SK-N-SH treated with all-trans-retinoic acid at 6 μM for 48 hours (cell line): Measurements from ENCODE around the gene FBLN5.

Experiments used
- ATAC-seq: fragments of 200-7000 bp; cut with Tn5 transposase; 3 replicates; pipeline ENCODE4 v1.9.1; 2020; ENCODE audit warnings: mild to moderate bottlenecking, moderate library complexity
- ARNTL ChIP-seq: fragments of 450-650 bp; formaldehyde crosslinking; IDR thresholded peaks from 2 replicates; pipeline ENCODE4 v1.5.0; 2020; ENCODE audit warnings: low read depth, mild to moderate bottlenecking, moderate library complexity, borderline replicate concordance
- BACH2 ChIP-seq: fragments of 250-450 bp; sonication (Bioruptor Pico); IDR thresholded peaks from 2 replicates; pipeline ENCODE4 v1.9.0; 2021; ENCODE audit warnings: mild to moderate bottlenecking, borderline replicate concordance
- CSDC2 ChIP-seq: fragments of 250-450 bp; sonication (Bioruptor Pico); IDR thresholded peaks from 2 replicates; pipeline ENCODE4 v1.5.0; 2020; ENCODE audit warnings: mild to moderate bottlenecking, moderate library complexity
- ESRRG ChIP-seq: fragments of 250-450 bp; sonication (Bioruptor Pico); IDR thresholded peaks from 2 replicates; pipeline ENCODE4 v1.6.1; 2021; ENCODE audit warnings: mild to moderate bottlenecking
- GLIS3 ChIP-seq: fragments of 250-450 bp; sonication (Bioruptor Pico); IDR thresholded peaks from 2 replicates; pipeline ENCODE4 v1.5.0; 2020; ENCODE audit warnings: mild to moderate bottlenecking, moderate library complexity
- ISL1 ChIP-seq: fragments of 250-450 bp; sonication (Bioruptor Pico); IDR thresholded peaks from 2 replicates; pipeline ENCODE4 v2.1.2; 2022; ENCODE audit warnings: mild to moderate bottlenecking, moderate library complexity
- OSR1 ChIP-seq: fragments of 250-450 bp; sonication (Bioruptor Pico); IDR thresholded peaks from 2 replicates; pipeline ENCODE4 v1.8.0; 2022; ENCODE audit warnings: moderate library complexity, mild to moderate bottlenecking, inconsistent platforms
- RARB ChIP-seq: fragments of 250-450 bp; sonication (Bioruptor Pico); IDR thresholded peaks from 2 replicates; pipeline ENCODE4 v1.8.0; 2021; ENCODE audit warnings: mild to moderate bottlenecking, moderate library complexity
- SNAI2 ChIP-seq: fragments of 250-450 bp; sonication (Bioruptor Pico); IDR thresholded peaks from 2 replicates; pipeline ENCODE4 v1.5.0; 2020; ENCODE audit warnings: mild to moderate bottlenecking, moderate library complexity
- TCF4 ChIP-seq: fragments of 250-450 bp; sonication (Bioruptor Pico); IDR thresholded peaks from 2 replicates; pipeline ENCODE4 v1.8.0; 2021; ENCODE audit warnings: mild to moderate bottlenecking, moderate library complexity, borderline replicate concordance
- TOX ChIP-seq: fragments of 250-450 bp; sonication (Bioruptor Pico); IDR thresholded peaks from 2 replicates; pipeline ENCODE4 v1.8.0; 2021; ENCODE audit warnings: mild to moderate bottlenecking, moderate library complexity, borderline replicate concordance
- ZFP3 ChIP-seq: fragments of 250-450 bp; sonication (Bioruptor Pico); IDR thresholded peaks from 2 replicates; pipeline ENCODE4 v1.5.0; 2020; ENCODE audit warnings: mild to moderate bottlenecking, moderate library complexity
- ZFP30 ChIP-seq: fragments of 450-650 bp; formaldehyde crosslinking; IDR thresholded peaks from 2 replicates; pipeline ENCODE4 v1.5.0; 2022; ENCODE audit warnings: mild to moderate bottlenecking, moderate library complexity
- ZNF70 ChIP-seq: fragments of 450-650 bp; formaldehyde crosslinking; IDR thresholded peaks from 2 replicates; pipeline ENCODE4 v1.5.0; 2020; ENCODE audit warnings: mild to moderate bottlenecking, moderate library complexity
- ZNF8 ChIP-seq: fragments of 450-650 bp; formaldehyde crosslinking; IDR thresholded peaks from 2 replicates; pipeline ENCODE4 v1.5.0; 2020; ENCODE audit warnings: mild to moderate bottlenecking, moderate library complexity
- TF ChIP-seq, protein P1 (sequence below): fragments of 250-450 bp; sonication (Bioruptor Pico); IDR thresholded peaks from 2 replicates; pipeline ENCODE4 v1.5.0; 2020; ENCODE audit warnings: mild to moderate bottlenecking, moderate library complexity
- TF ChIP-seq, protein P2 (sequence below): fragments of 250-450 bp; sonication (Bioruptor Pico); IDR thresholded peaks from 2 replicates; pipeline ENCODE4 v1.8.0; 2020; ENCODE audit warnings: mild to moderate bottlenecking, moderate library complexity, borderline replicate concordance
- TF ChIP-seq, protein P3 (sequence below): fragments of 250-450 bp; sonication (Bioruptor Pico); IDR thresholded peaks from 2 replicates; pipeline ENCODE4 v1.5.1; 2020; ENCODE audit warnings: low read depth, mild to moderate bottlenecking, moderate library complexity
- TF ChIP-seq, protein P4 (sequence below): fragments of 250-450 bp; sonication (Bioruptor Pico); IDR thresholded peaks from 2 replicates; pipeline ENCODE4 v1.5.1; 2021; ENCODE audit warnings: mild to moderate bottlenecking, moderate library complexity
- TF ChIP-seq, protein P5 (sequence below): fragments of 250-450 bp; sonication (Bioruptor Pico); IDR thresholded peaks from 2 replicates; pipeline ENCODE4 v1.8.0; 2021; ENCODE audit warnings: low read depth, mild to moderate bottlenecking, moderate library complexity, borderline replicate concordance

FBLN5 gene

DNA sequence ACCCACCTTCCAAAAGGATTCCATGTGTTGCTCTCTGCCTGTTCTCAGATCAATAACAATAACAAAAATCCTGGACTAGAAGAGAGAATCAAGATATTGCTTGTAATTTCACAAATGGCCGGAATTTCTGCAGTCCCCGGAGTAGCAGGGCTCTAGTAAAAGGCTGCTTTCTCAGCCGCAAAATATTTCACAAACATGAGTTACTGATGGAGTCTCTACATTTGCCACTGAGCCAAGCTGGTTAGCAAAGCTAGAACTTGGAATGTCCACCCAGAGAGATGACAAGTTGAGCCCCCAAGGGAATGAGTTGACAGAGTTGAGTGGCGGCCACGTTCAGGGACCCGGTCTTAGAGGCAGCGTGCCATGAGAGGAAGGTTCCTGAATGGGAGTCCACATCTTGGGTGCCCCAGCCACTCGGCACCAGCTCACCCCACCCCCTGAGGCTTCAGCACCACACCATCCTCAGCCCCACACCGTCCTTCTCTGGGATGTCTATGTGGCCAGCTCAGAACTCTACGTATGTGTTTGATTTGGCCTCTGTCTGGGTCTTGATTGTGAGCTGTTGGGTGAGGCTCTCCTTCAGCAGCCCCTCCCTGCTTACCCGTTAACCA lies 15.9 kb downstream of the FBLN5 start:
- ATAC-seq = no peak
- TF ChIP-seq ZFP3 (CRISPR knock-in tag) (no peak), ESRRG (no peak), ZFP30 (CRISPR knock-in tag) (no peak), GLIS3 (no peak), BACH2 (no peak), ZNF8 (CRISPR knock-in tag) (no peak), OSR1 (CRISPR knock-in tag) (no peak), RARB (CRISPR knock-in tag) (no peak), TCF4 (CRISPR knock-in tag) (no peak), ISL1 (CRISPR knock-in tag) (no peak), ZNF70 (CRISPR knock-in tag) (no peak), CSDC2 (no peak)
- TF ChIP-seq, protein P1, sequence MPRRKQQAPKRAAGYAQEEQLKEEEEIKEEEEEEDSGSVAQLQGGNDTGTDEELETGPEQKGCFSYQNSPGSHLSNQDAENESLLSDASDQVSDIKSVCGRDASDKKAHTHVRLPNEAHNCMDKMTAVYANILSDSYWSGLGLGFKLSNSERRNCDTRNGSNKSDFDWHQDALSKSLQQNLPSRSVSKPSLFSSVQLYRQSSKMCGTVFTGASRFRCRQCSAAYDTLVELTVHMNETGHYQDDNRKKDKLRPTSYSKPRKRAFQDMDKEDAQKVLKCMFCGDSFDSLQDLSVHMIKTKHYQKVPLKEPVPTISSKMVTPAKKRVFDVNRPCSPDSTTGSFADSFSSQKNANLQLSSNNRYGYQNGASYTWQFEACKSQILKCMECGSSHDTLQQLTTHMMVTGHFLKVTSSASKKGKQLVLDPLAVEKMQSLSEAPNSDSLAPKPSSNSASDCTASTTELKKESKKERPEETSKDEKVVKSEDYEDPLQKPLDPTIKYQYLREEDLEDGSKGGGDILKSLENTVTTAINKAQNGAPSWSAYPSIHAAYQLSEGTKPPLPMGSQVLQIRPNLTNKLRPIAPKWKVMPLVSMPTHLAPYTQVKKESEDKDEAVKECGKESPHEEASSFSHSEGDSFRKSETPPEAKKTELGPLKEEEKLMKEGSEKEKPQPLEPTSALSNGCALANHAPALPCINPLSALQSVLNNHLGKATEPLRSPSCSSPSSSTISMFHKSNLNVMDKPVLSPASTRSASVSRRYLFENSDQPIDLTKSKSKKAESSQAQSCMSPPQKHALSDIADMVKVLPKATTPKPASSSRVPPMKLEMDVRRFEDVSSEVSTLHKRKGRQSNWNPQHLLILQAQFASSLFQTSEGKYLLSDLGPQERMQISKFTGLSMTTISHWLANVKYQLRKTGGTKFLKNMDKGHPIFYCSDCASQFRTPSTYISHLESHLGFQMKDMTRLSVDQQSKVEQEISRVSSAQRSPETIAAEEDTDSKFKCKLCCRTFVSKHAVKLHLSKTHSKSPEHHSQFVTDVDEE (CRISPR knock-in tag) = no peak
- TF ChIP-seq, protein P2, sequence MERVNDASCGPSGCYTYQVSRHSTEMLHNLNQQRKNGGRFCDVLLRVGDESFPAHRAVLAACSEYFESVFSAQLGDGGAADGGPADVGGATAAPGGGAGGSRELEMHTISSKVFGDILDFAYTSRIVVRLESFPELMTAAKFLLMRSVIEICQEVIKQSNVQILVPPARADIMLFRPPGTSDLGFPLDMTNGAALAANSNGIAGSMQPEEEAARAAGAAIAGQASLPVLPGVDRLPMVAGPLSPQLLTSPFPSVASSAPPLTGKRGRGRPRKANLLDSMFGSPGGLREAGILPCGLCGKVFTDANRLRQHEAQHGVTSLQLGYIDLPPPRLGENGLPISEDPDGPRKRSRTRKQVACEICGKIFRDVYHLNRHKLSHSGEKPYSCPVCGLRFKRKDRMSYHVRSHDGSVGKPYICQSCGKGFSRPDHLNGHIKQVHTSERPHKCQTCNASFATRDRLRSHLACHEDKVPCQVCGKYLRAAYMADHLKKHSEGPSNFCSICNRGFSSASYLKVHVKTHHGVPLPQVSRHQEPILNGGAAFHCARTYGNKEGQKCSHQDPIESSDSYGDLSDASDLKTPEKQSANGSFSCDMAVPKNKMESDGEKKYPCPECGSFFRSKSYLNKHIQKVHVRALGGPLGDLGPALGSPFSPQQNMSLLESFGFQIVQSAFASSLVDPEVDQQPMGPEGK (CRISPR knock-in tag) = no peak
- TF ChIP-seq, protein P3, sequence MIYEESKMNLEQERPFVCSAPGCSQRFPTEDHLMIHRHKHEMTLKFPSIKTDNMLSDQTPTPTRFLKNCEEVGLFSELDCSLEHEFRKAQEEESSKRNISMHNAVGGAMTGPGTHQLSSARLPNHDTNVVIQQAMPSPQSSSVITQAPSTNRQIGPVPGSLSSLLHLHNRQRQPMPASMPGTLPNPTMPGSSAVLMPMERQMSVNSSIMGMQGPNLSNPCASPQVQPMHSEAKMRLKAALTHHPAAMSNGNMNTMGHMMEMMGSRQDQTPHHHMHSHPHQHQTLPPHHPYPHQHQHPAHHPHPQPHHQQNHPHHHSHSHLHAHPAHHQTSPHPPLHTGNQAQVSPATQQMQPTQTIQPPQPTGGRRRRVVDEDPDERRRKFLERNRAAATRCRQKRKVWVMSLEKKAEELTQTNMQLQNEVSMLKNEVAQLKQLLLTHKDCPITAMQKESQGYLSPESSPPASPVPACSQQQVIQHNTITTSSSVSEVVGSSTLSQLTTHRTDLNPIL = no peak
- TF ChIP-seq, protein P4, sequence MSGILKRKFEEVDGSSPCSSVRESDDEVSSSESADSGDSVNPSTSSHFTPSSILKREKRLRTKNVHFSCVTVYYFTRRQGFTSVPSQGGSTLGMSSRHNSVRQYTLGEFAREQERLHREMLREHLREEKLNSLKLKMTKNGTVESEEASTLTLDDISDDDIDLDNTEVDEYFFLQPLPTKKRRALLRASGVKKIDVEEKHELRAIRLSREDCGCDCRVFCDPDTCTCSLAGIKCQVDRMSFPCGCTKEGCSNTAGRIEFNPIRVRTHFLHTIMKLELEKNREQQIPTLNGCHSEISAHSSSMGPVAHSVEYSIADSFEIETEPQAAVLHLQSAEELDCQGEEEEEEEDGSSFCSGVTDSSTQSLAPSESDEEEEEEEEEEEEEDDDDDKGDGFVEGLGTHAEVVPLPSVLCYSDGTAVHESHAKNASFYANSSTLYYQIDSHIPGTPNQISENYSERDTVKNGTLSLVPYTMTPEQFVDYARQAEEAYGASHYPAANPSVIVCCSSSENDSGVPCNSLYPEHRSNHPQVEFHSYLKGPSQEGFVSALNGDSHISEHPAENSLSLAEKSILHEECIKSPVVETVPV (CRISPR knock-in tag) = no peak

DNA sequence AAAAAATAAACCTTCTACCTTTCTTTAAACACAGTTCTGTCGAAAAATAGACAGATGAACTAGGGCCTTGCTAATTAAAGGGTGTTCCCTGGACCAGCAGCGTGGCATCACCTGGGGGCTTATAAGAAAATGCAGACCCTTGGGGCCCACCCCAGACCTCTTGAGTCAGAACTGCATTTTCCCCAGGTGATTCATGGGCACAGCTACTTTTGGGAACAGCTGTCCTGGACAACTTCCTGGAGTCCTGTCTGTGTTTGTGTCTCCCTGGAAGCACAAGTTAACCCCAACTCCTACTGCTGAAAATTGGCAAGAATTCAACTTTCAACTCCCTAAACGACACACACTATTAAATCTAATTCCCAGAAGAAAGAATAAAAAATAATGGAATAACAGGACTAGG lies 17.8 kb downstream of the FBLN5 start:
- TF ChIP-seq, protein P5, sequence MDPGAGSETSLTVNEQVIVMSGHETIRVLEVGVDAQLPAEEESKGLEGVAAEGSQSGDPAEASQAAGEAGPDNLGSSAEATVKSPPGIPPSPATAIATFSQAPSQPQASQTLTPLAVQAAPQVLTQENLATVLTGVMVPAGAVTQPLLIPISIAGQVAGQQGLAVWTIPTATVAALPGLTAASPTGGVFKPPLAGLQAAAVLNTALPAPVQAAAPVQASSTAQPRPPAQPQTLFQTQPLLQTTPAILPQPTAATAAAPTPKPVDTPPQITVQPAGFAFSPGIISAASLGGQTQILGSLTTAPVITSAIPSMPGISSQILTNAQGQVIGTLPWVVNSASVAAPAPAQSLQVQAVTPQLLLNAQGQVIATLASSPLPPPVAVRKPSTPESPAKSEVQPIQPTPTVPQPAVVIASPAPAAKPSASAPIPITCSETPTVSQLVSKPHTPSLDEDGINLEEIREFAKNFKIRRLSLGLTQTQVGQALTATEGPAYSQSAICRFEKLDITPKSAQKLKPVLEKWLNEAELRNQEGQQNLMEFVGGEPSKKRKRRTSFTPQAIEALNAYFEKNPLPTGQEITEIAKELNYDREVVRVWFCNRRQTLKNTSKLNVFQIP (CRISPR knock-in tag) = no peak
- TF ChIP-seq ESRRG = no peak
- no peak for TF ChIP-seq ZNF8 (CRISPR knock-in tag)
- no peak for TF ChIP-seq ARNTL (CRISPR knock-in tag)
- TF ChIP-seq BACH2 = no peak
- no peak for TF ChIP-seq SNAI2
- TF ChIP-seq OSR1 (CRISPR knock-in tag) = no peak
- no peak for TF ChIP-seq ZFP3 (CRISPR knock-in tag)
- TF ChIP-seq TOX = no peak
- TF ChIP-seq ISL1 (CRISPR knock-in tag) = no peak
- ATAC-seq = no peak

DNA sequence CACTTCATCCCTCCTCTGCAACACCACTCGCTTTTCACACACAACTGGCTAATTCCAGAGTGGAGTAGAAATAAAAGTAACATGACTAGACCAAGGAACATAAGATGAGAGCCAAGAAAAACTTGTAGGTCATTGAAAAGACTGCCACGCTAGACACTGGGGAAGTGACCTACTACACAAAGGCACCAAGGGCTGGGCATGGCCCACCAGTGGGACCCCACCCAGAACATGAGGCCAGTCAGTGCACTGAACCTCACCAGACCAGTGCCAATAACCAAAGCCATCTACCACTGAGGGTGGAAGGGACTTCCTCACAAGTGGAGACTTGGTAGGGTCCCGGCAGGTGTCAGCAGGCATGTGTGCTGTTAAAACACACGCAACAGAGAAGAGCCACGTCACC lies 19.7 kb downstream of the FBLN5 start:
- TF ChIP-seq ZFP3 (CRISPR knock-in tag) (no peak), ZFP30 (CRISPR knock-in tag) (no peak), ZNF70 (CRISPR knock-in tag) (no peak)
- TF ChIP-seq, protein P1 (CRISPR knock-in tag) = no peak
- ATAC-seq = no peak
